HG02943 (cell line): Measurements from ENCODE around the gene MDGA2.
"Not testable (repeated sequence)": the region's sequence is repeated elsewhere in the genome, so short reads cannot be mapped to it uniquely, and the experiment has no call there.

ENCODE experiments used
- ATAC-seq: cut with Tn5 transposase; IDR thresholded peaks from one replicate; pipeline ENCODE4 v1.9.1; 2021; ENCODE audit warnings: mild to moderate bottlenecking, low read depth, moderate library complexity; ENCODE audit not compliant: unreplicated experiment

MDGA2 gene

GRCh38 chr14:47012533-47013280 is 662.7 kb downstream of the MDGA2 start:
- no peak for ATAC-seq

GRCh38 chr14:47009615-47010014 is 665.8 kb downstream of the MDGA2 start:
- ATAC-seq, result no peak

- ATAC-seq, result no peak
Measured at GRCh38 chr14:47008732-47009131, 666.7 kb downstream of the MDGA2 start.

GRCh38 chr14:46999661-47000060 is 675.7 kb downstream of the MDGA2 start:
- ATAC-seq, result no peak

- ATAC-seq, result no peak
Measured at GRCh38 chr14:46989566-46989965, 685.8 kb downstream of the MDGA2 start.

- ATAC-seq, result no peak
Measured at GRCh38 chr14:46988312-46988711, 687.1 kb downstream of the MDGA2 start.

GRCh38 chr14:46985529-46986380 is 689.6 kb downstream of the MDGA2 start:
- no peak for ATAC-seq

- no peak for ATAC-seq
Measured at GRCh38 chr14:46973295-46973694, 702.1 kb downstream of the MDGA2 start.

GRCh38 chr14:46964378-46964777 is 711.0 kb downstream of the MDGA2 start:
- no peak for ATAC-seq

GRCh38 chr14:46951103-46951502 is 724.3 kb downstream of the MDGA2 start:
- ATAC-seq, result no peak

GRCh38 chr14:46940611-46941010 is 734.8 kb downstream of the MDGA2 start:
- no peak for ATAC-seq

GRCh38 chr14:46920542-46920941 is 754.9 kb downstream of the MDGA2 start:
- no peak for ATAC-seq

- ATAC-seq, result not testable (repeated sequence)
Measured at GRCh38 chr14:46915539-46915938, 759.9 kb downstream of the MDGA2 start.

GRCh38 chr14:46902837-46903236 is 772.6 kb downstream of the MDGA2 start:
- ATAC-seq, result no peak

GRCh38 chr14:46894476-46894875 is 780.9 kb downstream of the MDGA2 start:
- ATAC-seq, result no peak

- ATAC-seq, result no peak
Measured at GRCh38 chr14:46887144-46887543, 788.3 kb downstream of the MDGA2 start.

- ATAC-seq, result no peak
Measured at GRCh38 chr14:46885566-46885965, 789.8 kb downstream of the MDGA2 start.

GRCh38 chr14:46861753-46862152 is 813.7 kb downstream of the MDGA2 start:
- no peak for ATAC-seq

- no peak for ATAC-seq
Measured at GRCh38 chr14:46840944-46841720, 834.3 kb downstream of the MDGA2 start.

- ATAC-seq, result no peak
Measured at GRCh38 chr14:46820291-46820690, 855.1 kb downstream of the MDGA2 start.

- no peak for ATAC-seq
Measured at GRCh38 chr14:46819117-46819516, 856.3 kb downstream of the MDGA2 start.
